ENCODE data around the gene IGF2BP3.
A peak's percentile ranks its signal among the peaks of the same experiment; 100 is the strongest.

The IGF2BP3 gene

DNA sequence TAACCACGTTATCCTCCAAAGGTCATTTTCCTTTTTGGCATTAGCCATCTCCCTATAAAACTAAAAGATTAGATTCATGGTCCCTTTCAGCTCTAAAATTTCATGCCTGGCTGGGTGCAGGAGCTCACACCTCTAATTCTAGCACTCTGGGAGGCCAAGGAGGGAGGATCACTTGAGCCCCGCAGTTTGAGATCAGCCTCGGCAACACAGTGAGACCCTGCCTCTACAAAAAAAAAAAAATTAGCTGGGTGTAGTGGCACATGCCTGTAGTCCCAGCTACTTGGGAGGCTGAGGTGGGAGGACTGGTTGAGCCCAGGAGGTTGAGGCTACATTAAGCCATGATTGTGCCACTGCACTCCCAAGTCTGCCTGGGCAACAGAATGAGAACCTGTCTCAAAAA is 114.1 kb downstream of the IGF2BP3 start:
- Histone ChIP-seq H3K36me3 (no peaks in the 10 kb centered on the region), H3K27me3 (no peaks in the 10 kb centered on the region), H3K27ac (no peak overlapping the region), H3K4me1 (ENCODE audit: control insufficient read depth in 1 of 2, insufficient read depth in 1 of 2, low read depth in 1 of 2, low read length in 1 of 2) (peaks cover 6 to 24% of the 10 kb centered on the region in 2 experiments), H3K4me3 (ENCODE audit: low read depth in 1 of 2, low read length in 1 of 2) (no peak overlapping the region), H3K9me3 (no peaks in the 10 kb centered on the region)
- TF ChIP-seq, protein P1, sequence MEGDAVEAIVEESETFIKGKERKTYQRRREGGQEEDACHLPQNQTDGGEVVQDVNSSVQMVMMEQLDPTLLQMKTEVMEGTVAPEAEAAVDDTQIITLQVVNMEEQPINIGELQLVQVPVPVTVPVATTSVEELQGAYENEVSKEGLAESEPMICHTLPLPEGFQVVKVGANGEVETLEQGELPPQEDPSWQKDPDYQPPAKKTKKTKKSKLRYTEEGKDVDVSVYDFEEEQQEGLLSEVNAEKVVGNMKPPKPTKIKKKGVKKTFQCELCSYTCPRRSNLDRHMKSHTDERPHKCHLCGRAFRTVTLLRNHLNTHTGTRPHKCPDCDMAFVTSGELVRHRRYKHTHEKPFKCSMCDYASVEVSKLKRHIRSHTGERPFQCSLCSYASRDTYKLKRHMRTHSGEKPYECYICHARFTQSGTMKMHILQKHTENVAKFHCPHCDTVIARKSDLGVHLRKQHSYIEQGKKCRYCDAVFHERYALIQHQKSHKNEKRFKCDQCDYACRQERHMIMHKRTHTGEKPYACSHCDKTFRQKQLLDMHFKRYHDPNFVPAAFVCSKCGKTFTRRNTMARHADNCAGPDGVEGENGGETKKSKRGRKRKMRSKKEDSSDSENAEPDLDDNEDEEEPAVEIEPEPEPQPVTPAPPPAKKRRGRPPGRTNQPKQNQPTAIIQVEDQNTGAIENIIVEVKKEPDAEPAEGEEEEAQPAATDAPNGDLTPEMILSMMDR (IDR thresholded peaks at IDR 0.05), result no peak

DNA sequence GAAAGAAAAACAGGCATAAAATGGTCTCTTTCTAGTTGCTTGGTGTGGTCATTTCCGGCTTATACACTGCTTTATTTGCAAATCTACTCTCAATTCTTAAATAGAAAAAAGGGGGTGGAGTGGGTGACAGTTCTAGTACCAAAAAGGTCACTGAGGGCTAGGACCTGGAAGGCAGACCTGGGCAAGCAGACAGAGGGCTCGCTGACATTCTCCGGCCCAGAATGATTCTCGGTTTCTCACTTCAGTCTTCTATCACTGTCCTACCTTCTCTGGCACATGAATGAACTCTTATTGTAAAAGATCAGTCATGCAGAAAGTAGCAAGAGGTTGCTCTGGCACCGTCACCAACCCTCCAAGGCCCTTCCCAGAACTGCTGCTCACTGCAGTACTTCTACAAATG is 117.1 kb downstream of the IGF2BP3 start:
- Histone ChIP-seq H3K4me3 (ENCODE audit: low read depth in 1 of 2, low read length in 1 of 2) (no peak overlapping the region), H3K9me3 (no peaks in the 10 kb centered on the region), H3K36me3 (no peaks in the 10 kb centered on the region), H3K27me3 (no peaks in the 10 kb centered on the region), H3K4me1 (ENCODE audit: control insufficient read depth in 1 of 2, insufficient read depth in 1 of 2, low read depth in 1 of 2, low read length in 1 of 2) (peaks cover 6 to 17% of the 10 kb centered on the region in 2 experiments), H3K27ac (no peak overlapping the region)
- TF ChIP-seq, protein P1 (IDR thresholded peaks at IDR 0.05), result no peak

DNA sequence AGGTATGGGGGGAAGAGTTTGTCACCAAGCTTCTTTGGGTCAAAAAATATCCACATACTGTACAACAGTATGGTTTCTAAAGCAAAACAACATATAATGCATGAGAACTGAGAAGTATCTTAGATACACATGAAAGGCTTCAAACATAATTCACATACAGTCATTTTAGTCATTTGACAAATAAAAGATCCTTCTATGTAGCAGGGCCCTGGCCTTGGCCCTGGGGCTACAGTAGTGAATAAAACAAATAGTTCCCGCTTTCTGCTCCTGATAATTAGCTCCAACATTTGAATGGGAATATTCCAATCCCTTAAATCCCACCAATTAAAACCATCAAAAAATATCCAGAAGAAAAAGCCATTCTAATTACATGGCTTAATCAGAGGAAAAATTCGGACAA is 119.8 kb downstream of the IGF2BP3 start:
- TF ChIP-seq, protein P1 (IDR thresholded peaks at IDR 0.05), result no peak
- H3K9me3 ChIP-seq, result no peaks in the 10 kb centered on the region
- H3K4me1 ChIP-seq (ENCODE audit: control insufficient read depth in 1 of 2, insufficient read depth in 1 of 2, low read depth in 1 of 2, low read length in 1 of 2), result peaks cover 18 to 20% of the 10 kb centered on the region in 2 experiments
- H3K36me3 ChIP-seq, result no peaks in the 10 kb centered on the region
- no peaks in the 10 kb centered on the region for H3K27me3 ChIP-seq
- H3K27ac ChIP-seq, result no peak overlapping the region
- no peak overlapping the region for H3K4me3 ChIP-seq (ENCODE audit: low read depth in 1 of 2, low read length in 1 of 2)

DNA sequence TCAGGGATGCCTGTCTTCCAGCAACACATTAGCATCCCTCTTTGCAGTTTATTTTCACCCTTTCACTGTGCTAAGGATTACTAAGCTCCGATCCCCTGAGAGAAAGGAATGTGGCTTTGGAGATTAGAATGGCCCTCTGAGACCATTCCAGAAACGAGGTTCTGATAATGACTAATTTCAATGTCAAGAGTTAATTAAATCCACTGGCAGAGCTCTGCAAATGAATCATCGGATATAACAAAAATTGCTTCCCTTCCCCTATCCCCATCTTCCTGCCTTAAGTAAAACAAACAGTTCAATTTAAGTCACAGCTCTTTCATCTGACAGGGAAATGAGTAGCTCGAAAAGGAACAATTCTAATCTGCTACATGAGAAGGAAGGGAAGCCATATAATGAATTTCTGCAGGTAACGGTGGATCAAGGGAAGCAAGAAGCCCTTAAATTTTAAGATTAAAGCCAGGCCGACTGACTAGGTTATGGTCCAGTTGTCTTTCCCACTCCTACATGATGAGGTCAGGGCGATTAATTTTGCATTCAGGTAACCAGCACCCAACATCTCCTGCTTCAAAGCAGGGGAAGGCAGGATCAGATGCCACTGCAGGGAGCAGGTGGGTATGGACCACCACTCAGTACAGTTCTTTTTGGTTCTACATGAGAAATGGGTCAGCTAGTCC is 120.7 kb downstream of the IGF2BP3 start:
- Histone ChIP-seq H3K36me3 (no peaks in the 10 kb centered on the region), H3K27me3 (no peaks in the 10 kb centered on the region), H3K4me1 (ENCODE audit: control insufficient read depth in 1 of 2, insufficient read depth in 1 of 2, low read depth in 1 of 2, low read length in 1 of 2) (peaks cover 18 to 20% of the 10 kb centered on the region in 2 experiments), H3K4me3 (ENCODE audit: low read depth in 1 of 2, low read length in 1 of 2) (no peak overlapping the region), H3K27ac (no peak overlapping the region), H3K9me3 (no peaks in the 10 kb centered on the region)
- TF ChIP-seq, protein P1 (IDR thresholded peaks at IDR 0.05), result no peak

DNA sequence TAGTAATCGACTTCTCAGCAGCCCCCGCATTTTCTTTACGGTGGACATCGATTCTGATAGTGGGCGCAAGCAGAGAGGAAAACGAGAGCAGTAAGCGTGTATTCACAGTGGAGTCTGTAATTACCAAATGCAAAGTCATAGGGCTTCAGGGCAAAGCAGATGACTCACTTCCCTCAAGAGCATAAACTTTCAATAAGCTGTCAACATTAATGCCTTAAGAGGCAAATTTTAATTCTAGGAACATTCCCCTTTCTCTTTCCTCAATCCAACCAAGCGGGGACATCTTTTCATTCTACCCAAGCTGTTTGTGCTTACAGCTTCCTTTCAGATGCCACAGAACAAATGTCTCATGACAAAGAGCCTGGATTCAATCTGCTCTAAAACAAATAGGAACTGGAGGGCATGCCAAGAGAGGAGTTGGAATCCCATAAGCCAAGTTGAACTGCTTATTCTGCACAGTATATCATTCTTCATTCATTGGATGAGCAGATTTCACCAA is 122.6 kb downstream of the IGF2BP3 start:
- TF ChIP-seq, protein P1 (IDR thresholded peaks at IDR 0.05), result no peak
- Histone ChIP-seq H3K36me3 (no peaks in the 10 kb centered on the region), H3K27ac (peak overlapping the region; percentile 9), H3K4me3 (ENCODE audit: low read depth in 1 of 2, low read length in 1 of 2) (no peak overlapping the region), H3K9me3 (no peaks in the 10 kb centered on the region), H3K27me3 (no peaks in the 10 kb centered on the region), H3K4me1 (ENCODE audit: control insufficient read depth in 1 of 2, insufficient read depth in 1 of 2, low read depth in 1 of 2, low read length in 1 of 2) (peaks cover 18 to 20% of the 10 kb centered on the region in 2 experiments)

All from neutrophil (primary cell).